Measurements from ENCODE around the gene PLB1.

The PLB1 gene

GRCh38 chr2:28506112-28506910 lies 10.5 kb downstream of the PLB1 start:
- H3K4me3 ChIP-seq (replicated peaks; ENCODE audit: insufficient read depth, low read length) = no peak overlapping the region
- H3K27ac ChIP-seq (replicated peaks) = no peak overlapping the region
- no peaks in the 10 kb centered on the region for H3K27me3 ChIP-seq (ENCODE audit: insufficient read depth, poor library complexity, severe bottlenecking)
- peak in 1 of 2 experiments; percentile 24 for DNase-seq (ENCODE audit: low read depth in 1 of 2, low spot score in 1 of 2)
- TF ChIP-seq POLR2AphosphoS5 (IDR thresholded peaks at IDR 0.05; ENCODE audit: low read depth) = no peak
- no peak for TF ChIP-seq REST (IDR thresholded peaks at IDR 0.05; ENCODE audit: insufficient replicate concordance, low read depth)
- peak; percentile 44; the same call in 1 of the 2 replicates for TF ChIP-seq SPI1 (IDR thresholded peaks at IDR 0.05; ENCODE audit: borderline replicate concordance, low read depth)
- TF ChIP-seq GABPA (IDR thresholded peaks at IDR 0.05; ENCODE audit: low read depth) = no peak
- no peak for TF ChIP-seq CTCF (IDR thresholded peaks at IDR 0.05; ENCODE audit: insufficient read depth, low read length)

- no peak overlapping the region for H3K4me3 ChIP-seq (replicated peaks; ENCODE audit: insufficient read depth, low read length)
- TF ChIP-seq SPI1 (IDR thresholded peaks at IDR 0.05; ENCODE audit: borderline replicate concordance, low read depth) (no peak), CTCF (IDR thresholded peaks at IDR 0.05; ENCODE audit: insufficient read depth, low read length) (no peak), GABPA (IDR thresholded peaks at IDR 0.05; ENCODE audit: low read depth) (no peak), REST (IDR thresholded peaks at IDR 0.05; ENCODE audit: insufficient replicate concordance, low read depth) (no peak), POLR2AphosphoS5 (IDR thresholded peaks at IDR 0.05; ENCODE audit: low read depth) (no peak)
- no peak for DNase-seq (ENCODE audit: low read depth in 1 of 2, low spot score in 1 of 2)
- H3K27ac ChIP-seq (replicated peaks) = no peak overlapping the region
- no peaks in the 10 kb centered on the region for H3K27me3 ChIP-seq (ENCODE audit: insufficient read depth, poor library complexity, severe bottlenecking)
These were observed 12.2 kb downstream of the PLB1 start for GRCh38 chr2:28507796-28508764.

- TF ChIP-seq CTCF (IDR thresholded peaks at IDR 0.05; ENCODE audit: insufficient read depth, low read length) (no peak), SPI1 (IDR thresholded peaks at IDR 0.05; ENCODE audit: borderline replicate concordance, low read depth) (no peak), GABPA (IDR thresholded peaks at IDR 0.05; ENCODE audit: low read depth) (no peak), POLR2AphosphoS5 (IDR thresholded peaks at IDR 0.05; ENCODE audit: low read depth) (no peak), REST (IDR thresholded peaks at IDR 0.05; ENCODE audit: insufficient replicate concordance, low read depth) (no peak)
- Histone ChIP-seq H3K27ac (replicated peaks) (no peak overlapping the region), H3K27me3 (ENCODE audit: insufficient read depth, poor library complexity, severe bottlenecking) (no peaks in the 10 kb centered on the region), H3K4me3 (replicated peaks; ENCODE audit: insufficient read depth, low read length) (no peak overlapping the region)
- no peak for DNase-seq (ENCODE audit: low read depth in 1 of 2, low spot score in 1 of 2)
These were observed 13.5 kb downstream of the PLB1 start for GRCh38 chr2:28509361-28509760.
